ENCODE results near the gene ALDH1A2. TPM values are rescaled to one million over a fixed set of nuclear protein-coding genes. Genes with fewer than 3 reads are reported as not detected.

ALDH1A2 gene
- polyA plus RNA-seq, 1 donor (not counting 4 experiments of a cell fraction or from before 2014, with no cell fraction given) = 1.9 TPM

GRCh38 chr15:57949374-57949943 lies 116.1 kb downstream of the ALDH1A2 start:
- DNase-seq (ENCODE audit: low read depth, low spot score) (no peak), FAIRE-seq (no peak)
- Histone ChIP-seq H3K27ac (ENCODE audit: control insufficient read depth, insufficient read depth, low read length) (no peak overlapping the region), H3K4me1 (ENCODE audit: control insufficient read depth, extremely low read depth, insufficient read depth, low read length) (no peaks in the 10 kb centered on the region), H3K36me3 (ENCODE audit: control insufficient read depth in 2 of 2, extremely low read depth in 1 of 2, insufficient read depth in 2 of 2, low read length in 2 of 2) (no peaks in the 10 kb centered on the region), H4K20me1 (ENCODE audit: control insufficient read depth, extremely low read depth, insufficient read depth, low read length) (no peaks in the 10 kb centered on the region), H2AFZ (ENCODE audit: control insufficient read depth, low read length) (no peak overlapping the region), H3K9me1 (ENCODE audit: control insufficient read depth, extremely low read depth, insufficient read depth, low read length) (no peaks in the 10 kb centered on the region), H3K27me3 (ENCODE audit: control insufficient read depth, extremely low read depth, insufficient read depth, low read length) (peaks cover 10% of the 10 kb centered on the region), H3K79me2 (ENCODE audit: control insufficient read depth, insufficient read depth, low read length) (no peaks in the 10 kb centered on the region), H3K4me2 (ENCODE audit: control insufficient read depth, extremely low read depth, insufficient read depth, low read depth, low read length) (no peak overlapping the region), H3K9me3 (ENCODE audit: control insufficient read depth, low read depth, low read length) (no peaks in the 10 kb centered on the region), H3K9ac (ENCODE audit: control insufficient read depth, extremely low read depth, insufficient read depth, low read length) (no peak overlapping the region), H3K4me3 (ENCODE audit: control insufficient read depth in 2 of 3, extremely low read depth in 1 of 3, insufficient read depth in 2 of 3, low read depth in 1 of 3, low read length in 3 of 3) (no peak overlapping the region)
- dilution Hi-C loops (cut with MboI; ENCODE audit: extremely low pct_ligation_motif_present, low sequenced_read_pairs) = no loop called here
- TF ChIP-seq EZH2 (IDR thresholded peaks at IDR 0.05; ENCODE audit: low read length) = no peak
- TF ChIP-seq CTCF (optimal IDR thresholded peaks at IDR 0.05 in 1 of 3, IDR thresholded peaks at IDR 0.05 in 1 of 3, conservative IDR thresholded peaks at IDR 0.05 in 1 of 3; ENCODE audit: extremely low read depth in 1 of 3, insufficient read depth in 2 of 3, low read length in 3 of 3) = no peak

- H3K27me3 ChIP-seq (ENCODE audit: control insufficient read depth, extremely low read depth, insufficient read depth, low read length) = peaks cover 10% of the 10 kb centered on the region
- no peaks in the 10 kb centered on the region for H3K4me1 ChIP-seq (ENCODE audit: control insufficient read depth, extremely low read depth, insufficient read depth, low read length)
- DNase-seq (ENCODE audit: low read depth, low spot score) (no peak), FAIRE-seq (no peak)
- no peak overlapping the region for H2AFZ ChIP-seq (ENCODE audit: control insufficient read depth, low read length)
- no peak overlapping the region for H3K4me3 ChIP-seq (ENCODE audit: control insufficient read depth in 2 of 3, extremely low read depth in 1 of 3, insufficient read depth in 2 of 3, low read depth in 1 of 3, low read length in 3 of 3)
- no peaks in the 10 kb centered on the region for H4K20me1 ChIP-seq (ENCODE audit: control insufficient read depth, extremely low read depth, insufficient read depth, low read length)
- dilution Hi-C loops (cut with MboI; ENCODE audit: extremely low pct_ligation_motif_present, low sequenced_read_pairs) = no loop called here
- no peaks in the 10 kb centered on the region for H3K9me3 ChIP-seq (ENCODE audit: control insufficient read depth, low read depth, low read length)
- no peaks in the 10 kb centered on the region for H3K79me2 ChIP-seq (ENCODE audit: control insufficient read depth, insufficient read depth, low read length)
- no peaks in the 10 kb centered on the region for H3K36me3 ChIP-seq (ENCODE audit: control insufficient read depth in 2 of 2, extremely low read depth in 1 of 2, insufficient read depth in 2 of 2, low read length in 2 of 2)
- H3K9ac ChIP-seq (ENCODE audit: control insufficient read depth, extremely low read depth, insufficient read depth, low read length) = no peak overlapping the region
- no peak overlapping the region for H3K4me2 ChIP-seq (ENCODE audit: control insufficient read depth, extremely low read depth, insufficient read depth, low read depth, low read length)
- no peak overlapping the region for H3K27ac ChIP-seq (ENCODE audit: control insufficient read depth, insufficient read depth, low read length)
- TF ChIP-seq CTCF (optimal IDR thresholded peaks at IDR 0.05 in 1 of 3, IDR thresholded peaks at IDR 0.05 in 1 of 3, conservative IDR thresholded peaks at IDR 0.05 in 1 of 3; ENCODE audit: extremely low read depth in 1 of 3, insufficient read depth in 2 of 3, low read length in 3 of 3) (no peak), EZH2 (IDR thresholded peaks at IDR 0.05; ENCODE audit: low read length) (no peak)
- no peaks in the 10 kb centered on the region for H3K9me1 ChIP-seq (ENCODE audit: control insufficient read depth, extremely low read depth, insufficient read depth, low read length)
Observed at GRCh38 chr15:57948351-57949289, 116.9 kb downstream of the ALDH1A2 start.

Measured in keratinocyte (primary cell).